Measurements from ENCODE around the gene SKIC3. TPM values are rescaled to one million over a fixed set of nuclear protein-coding genes. Genes with fewer than 3 reads are reported as not detected.

The SKIC3 gene
- total and polyA plus RNA-seq, 10 of the 15 experiments (the other 5 are each of a cell fraction or from before 2014, with no cell fraction given) = 23.6 to 73.7 (median 55.6) TPM

GRCh38 chr5:95600557-95600956 is 45.8 kb upstream of the SKIC3 start:
- RAD21 ChIA-PET (ENCODE audit: unreplicated experiment) = no interaction called here
- no peak for ATAC-seq
- no peak for FAIRE-seq

More at GRCh38 chr5:95600557-95600956, 45.8 kb upstream of the SKIC3 start:
- intact Hi-C loops (cut with micrococcal nuclease; ENCODE audit: unreplicated experiment) = no loop called here
- Histone ChIP-seq H3K4me2 (ENCODE audit: control insufficient read depth, insufficient read depth) (no peak overlapping the region), H4K20me1 (ENCODE audit: control insufficient read depth, insufficient read depth) (no peaks in the 10 kb centered on the region), H3K79me2 (ENCODE audit: control insufficient read depth, insufficient read depth, low read length) (no peaks in the 10 kb centered on the region), H3K27ac (ENCODE audit: control insufficient read depth, insufficient read depth) (no peak overlapping the region), H3K27me3 (replicated peaks in 1 of 2; ENCODE audit: control insufficient read depth in 2 of 2, insufficient read depth in 2 of 2, low read length in 1 of 2) (no peaks in the 10 kb centered on the region), H3K9ac (ENCODE audit: control insufficient read depth, insufficient read depth, low read length) (no peak overlapping the region), H3K9me3 (replicated peaks; ENCODE audit: control insufficient read depth, insufficient read depth, low read length) (no peaks in the 10 kb centered on the region), H3K4me3 (no peak overlapping the region), H3K4me1 (ENCODE audit: control insufficient read depth, insufficient read depth, low read length) (no peaks in the 10 kb centered on the region), H3K36me3 (ENCODE audit: control insufficient read depth in 2 of 2, insufficient read depth in 2 of 2, low read length in 1 of 2) (no peaks in the 10 kb centered on the region), H2AFZ (ENCODE audit: control insufficient read depth, low read depth, low read length) (no peak overlapping the region)
- 100% methylated on average over 1 of the region's 1 CpG for WGBS (ENCODE audit: insufficient coverage, insufficient replicate concordance, low lambda C conversion rate, missing lambda C conversion rate)
- TF ChIP-seq STAT3 (IDR thresholded peaks at IDR 0.05; ENCODE audit: low read depth, low read length) (no peak), ZNF687 (IDR thresholded peaks at IDR 0.05) (no peak), CBFB (IDR thresholded peaks at IDR 0.05; ENCODE audit: low read depth) (no peak), ZNF274 (IDR thresholded peaks at IDR 0.05; ENCODE audit: insufficient read depth, insufficient read length) (no peak), MLLT1 (IDR thresholded peaks at IDR 0.05) (no peak), ZZZ3 (IDR thresholded peaks at IDR 0.05; ENCODE audit: control insufficient read depth, insufficient read length, low read depth) (no peak), RELB (IDR thresholded peaks at IDR 0.05; ENCODE audit: low read depth) (no peak)
- no TSS peak for BruUV-seq (replicated peaks)
- POLR2A ChIA-PET = no interaction called here
- CTCF ChIA-PET = interaction anchor here (1.0 kb wide), 1 partner anchor 11 kb away, joined by 3 read pairs; no protein-coding TSS in a partner anchor
- DNase-seq (ENCODE audit: low read depth, low spot score) = no peak
- SMC1A ChIA-PET (ENCODE audit: uncharacterized antibody, unreplicated experiment) = interaction anchor here (1.1 kb wide), 1 partner anchor 18 kb away, joined by 3 read pairs; no protein-coding TSS in a partner anchor
- in situ Hi-C loops (cut with MboI) = no loop called here
